Muscle layer of duodenum (tissue), 2 donors: ENCODE data around the gene COL24A1.

ENCODE experiments used
- H3K27ac ChIP-seq: one replicate; pipeline ENCODE4 v1.7.0; 2013; ENCODE audit warnings: mild to moderate bottlenecking, low read length
- H3K27me3 ChIP-seq: one replicate; pipeline ENCODE4 v1.7.0; 2013; ENCODE audit warnings: low read depth, mild to moderate bottlenecking, control low read depth, low read length
- H3K36me3 ChIP-seq, 2 donors: one replicate each; pipeline ENCODE4 v1.7.0; 2013; ENCODE audit warnings: low read length in 2 of 2, control low read depth in 1 of 2, mild to moderate bottlenecking in 1 of 2; ENCODE audit not compliant: insufficient read depth in 2 of 2, control insufficient read depth in 1 of 2
- H3K4me1 ChIP-seq, 2 donors: one replicate each; pipeline ENCODE4 v1.7.0; 2013; ENCODE audit warnings: low read length in 2 of 2, mild to moderate bottlenecking in 2 of 2, control low read depth in 1 of 2, moderate library complexity in 1 of 2; ENCODE audit not compliant: insufficient read depth in 2 of 2, control insufficient read depth in 1 of 2
- H3K4me3 ChIP-seq, 2 donors: one replicate each; pipeline ENCODE4 v1.7.0; 2013; ENCODE audit warnings: low read length in 2 of 2, low read depth in 1 of 2, mild to moderate bottlenecking in 1 of 2
- H3K9me3 ChIP-seq, 2 donors: one replicate each; pipeline ENCODE4 v1.7.0; 2013; ENCODE audit warnings: low read length in 2 of 2, control low read depth in 1 of 2, mild to moderate bottlenecking in 1 of 2; ENCODE audit not compliant: control insufficient read depth in 1 of 2
- donor health status: healthy.

Gene COL24A1

DNA sequence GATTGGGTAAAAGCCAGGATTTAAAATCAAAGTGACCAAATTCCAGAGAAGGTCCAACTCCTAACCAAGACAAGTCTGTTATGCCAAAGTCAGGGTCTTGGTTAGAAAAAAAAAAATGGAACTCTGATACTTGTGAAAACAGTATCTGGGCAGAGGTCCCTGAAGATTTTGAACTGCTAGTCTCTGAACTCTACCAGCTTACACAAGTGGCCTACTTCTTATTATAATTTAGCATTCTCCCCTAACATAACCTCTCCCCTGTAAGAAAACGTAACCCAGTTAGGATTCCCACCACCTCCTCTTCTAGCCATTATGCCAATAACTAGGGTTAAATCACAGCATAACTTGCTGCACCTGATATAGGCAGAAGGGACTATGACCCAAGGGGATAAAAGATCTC is 220.5 kb downstream of the COL24A1 start:
- Histone ChIP-seq H3K27ac (no peak overlapping the region), H3K9me3 (no peaks in the 10 kb centered on the region), H3K27me3 (no peaks in the 10 kb centered on the region)

GRCh38 chr1:85935234-85935633 is 221.3 kb downstream of the COL24A1 start:
- Histone ChIP-seq H3K27me3 (no peaks in the 10 kb centered on the region), H3K4me1 (no peaks in the 10 kb centered on the region), H3K9me3 (no peaks in the 10 kb centered on the region), H3K4me3 (no peak overlapping the region), H3K27ac (no peak overlapping the region), H3K36me3 (no peaks in the 10 kb centered on the region)

More for the DNA sequence above, 220.5 kb downstream of the COL24A1 start:
- Histone ChIP-seq H3K4me3 (no peak overlapping the region), H3K4me1 (no peaks in the 10 kb centered on the region), H3K36me3 (no peaks in the 10 kb centered on the region)

GRCh38 chr1:85934516-85934915 is 222.1 kb downstream of the COL24A1 start:
- H3K9me3 ChIP-seq, result no peaks in the 10 kb centered on the region
- H3K27me3 ChIP-seq, result no peaks in the 10 kb centered on the region
- H3K4me3 ChIP-seq, result no peak overlapping the region
- no peak overlapping the region for H3K27ac ChIP-seq
- no peaks in the 10 kb centered on the region for H3K4me1 ChIP-seq
- H3K36me3 ChIP-seq, result no peaks in the 10 kb centered on the region

DNA sequence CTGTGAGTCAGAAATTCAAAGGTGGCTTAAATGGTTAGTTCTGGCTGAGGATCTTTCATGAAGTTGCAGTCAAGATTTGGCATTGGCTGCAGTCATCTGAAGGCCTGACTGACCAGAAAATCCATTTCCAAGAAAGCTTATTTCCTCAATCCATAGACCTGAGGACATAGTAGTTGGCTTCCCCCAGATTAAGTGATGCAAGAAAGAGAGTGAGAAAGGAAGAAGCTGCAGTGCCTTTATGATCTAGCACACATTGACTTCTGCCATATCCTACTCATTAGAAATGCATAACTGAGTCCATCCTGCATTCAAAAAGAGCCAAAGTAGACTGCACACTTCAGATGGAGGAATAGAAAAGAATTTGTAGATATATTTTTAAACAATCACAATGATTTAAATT is 222.6 kb downstream of the COL24A1 start:
- H3K4me1 ChIP-seq, result no peaks in the 10 kb centered on the region
- no peaks in the 10 kb centered on the region for H3K27me3 ChIP-seq
- H3K9me3 ChIP-seq, result no peaks in the 10 kb centered on the region
- H3K36me3 ChIP-seq, result no peaks in the 10 kb centered on the region
- no peak overlapping the region for H3K4me3 ChIP-seq
- H3K27ac ChIP-seq, result no peak overlapping the region

DNA sequence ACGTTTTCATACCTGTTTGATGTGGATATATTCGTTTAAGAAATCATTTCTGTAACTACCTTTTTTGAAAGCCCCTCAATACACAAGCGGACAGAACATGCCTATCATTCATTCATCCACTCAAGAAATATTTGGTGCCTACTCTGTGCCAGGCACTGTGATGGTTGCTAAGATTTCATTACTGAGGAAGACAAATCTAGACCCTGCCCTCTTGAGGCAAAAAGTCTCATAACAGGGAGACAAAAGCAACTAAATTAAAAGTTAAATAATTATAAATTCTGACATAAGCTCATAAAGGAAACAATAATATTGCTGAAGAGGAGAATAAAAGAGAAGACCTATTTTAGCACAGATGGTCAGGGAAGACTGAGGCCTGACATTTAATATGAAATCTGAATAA is 244.8 kb downstream of the COL24A1 start:
- no peaks in the 10 kb centered on the region for H3K27me3 ChIP-seq
- no peaks in the 10 kb centered on the region for H3K4me1 ChIP-seq
- H3K27ac ChIP-seq, result no peak overlapping the region
- H3K4me3 ChIP-seq, result no peak overlapping the region
- no peaks in the 10 kb centered on the region for H3K9me3 ChIP-seq
- no peaks in the 10 kb centered on the region for H3K36me3 ChIP-seq

- Histone ChIP-seq H3K27me3 (no peaks in the 10 kb centered on the region), H3K9me3 (no peaks in the 10 kb centered on the region), H3K36me3 (no peaks in the 10 kb centered on the region), H3K4me1 (no peaks in the 10 kb centered on the region), H3K4me3 (no peak overlapping the region), H3K27ac (no peak overlapping the region)
These were observed 255.7 kb downstream of the COL24A1 start for GRCh38 chr1:85900921-85901320.

- Histone ChIP-seq H3K27me3 (no peaks in the 10 kb centered on the region), H3K36me3 (no peaks in the 10 kb centered on the region), H3K4me1 (no peaks in the 10 kb centered on the region), H3K4me3 (no peak overlapping the region), H3K27ac (no peak overlapping the region), H3K9me3 (no peaks in the 10 kb centered on the region)
These were observed 257.7 kb downstream of the COL24A1 start for GRCh38 chr1:85898861-85899260.

- Histone ChIP-seq H3K27ac (no peak overlapping the region), H3K27me3 (no peaks in the 10 kb centered on the region), H3K4me1 (no peaks in the 10 kb centered on the region), H3K9me3 (no peaks in the 10 kb centered on the region), H3K36me3 (no peaks in the 10 kb centered on the region), H3K4me3 (no peak overlapping the region)
These were observed 261.9 kb downstream of the COL24A1 start for GRCh38 chr1:85894651-85895050.

DNA sequence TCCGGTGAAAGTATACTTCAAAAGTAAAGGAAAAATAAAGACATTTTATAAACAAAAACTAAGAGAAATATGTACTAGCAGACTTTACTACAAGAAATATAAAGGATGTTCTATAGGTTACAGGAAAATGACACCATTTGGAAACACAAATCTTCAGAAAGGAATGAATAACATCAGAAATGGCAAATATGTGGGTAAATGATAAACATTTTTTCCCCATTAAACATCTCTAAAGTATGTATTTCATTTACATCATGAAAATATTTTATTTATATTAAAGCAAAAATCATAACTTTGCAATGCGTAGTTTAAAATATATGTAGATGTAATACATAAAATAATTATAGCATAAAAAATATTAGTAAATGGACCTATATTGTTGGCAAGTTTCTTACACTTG is 264.2 kb downstream of the COL24A1 start:
- no peaks in the 10 kb centered on the region for H3K9me3 ChIP-seq
- H3K4me1 ChIP-seq, result no peaks in the 10 kb centered on the region
- no peaks in the 10 kb centered on the region for H3K27me3 ChIP-seq
- H3K36me3 ChIP-seq, result no peaks in the 10 kb centered on the region
- no peak overlapping the region for H3K4me3 ChIP-seq
- no peak overlapping the region for H3K27ac ChIP-seq

DNA sequence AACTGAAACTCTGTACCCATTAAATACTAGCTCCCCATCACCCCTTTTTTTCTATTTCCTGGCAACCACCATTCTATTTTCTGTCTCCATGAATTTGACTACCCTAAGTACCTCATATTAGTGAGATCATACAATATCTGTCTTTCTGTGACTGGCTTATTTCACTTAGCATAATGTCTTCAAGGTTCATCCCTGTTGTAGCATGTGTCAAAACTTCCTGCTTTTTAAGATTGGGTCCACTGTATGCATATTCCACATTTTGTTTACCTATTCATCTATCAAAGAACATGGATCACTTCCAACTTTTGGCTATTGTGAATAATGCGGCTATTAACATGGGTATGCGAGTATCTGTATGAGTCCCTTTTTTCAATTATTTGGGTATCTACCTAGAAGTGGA is 266.7 kb downstream of the COL24A1 start:
- no peaks in the 10 kb centered on the region for H3K9me3 ChIP-seq
- H3K4me1 ChIP-seq, result no peaks in the 10 kb centered on the region
- H3K27me3 ChIP-seq, result no peaks in the 10 kb centered on the region
- H3K36me3 ChIP-seq, result no peaks in the 10 kb centered on the region
- H3K4me3 ChIP-seq, result no peak overlapping the region
- H3K27ac ChIP-seq, result no peak overlapping the region

DNA sequence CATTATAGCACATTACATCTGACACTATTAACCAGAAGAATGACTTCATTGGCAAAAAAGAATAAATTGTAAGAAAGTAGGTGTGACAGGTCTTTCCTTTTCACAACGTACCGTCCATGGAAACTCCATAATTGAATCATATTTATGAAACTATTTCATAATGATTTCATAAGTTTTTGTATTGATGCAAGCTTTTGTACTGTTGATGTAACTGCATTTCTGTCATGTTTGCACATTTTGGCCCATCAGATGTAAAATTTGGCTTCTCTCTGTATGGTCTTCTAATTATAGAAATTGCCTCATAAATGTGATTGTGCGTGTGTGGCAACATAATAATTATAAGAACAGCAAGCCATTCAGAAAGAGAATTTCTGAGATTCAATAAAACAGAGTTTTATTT is 267.7 kb downstream of the COL24A1 start:
- no peak overlapping the region for H3K27ac ChIP-seq
- H3K4me1 ChIP-seq, result no peaks in the 10 kb centered on the region
- no peaks in the 10 kb centered on the region for H3K36me3 ChIP-seq
- no peak overlapping the region for H3K4me3 ChIP-seq
- no peaks in the 10 kb centered on the region for H3K27me3 ChIP-seq
- H3K9me3 ChIP-seq, result no peaks in the 10 kb centered on the region

DNA sequence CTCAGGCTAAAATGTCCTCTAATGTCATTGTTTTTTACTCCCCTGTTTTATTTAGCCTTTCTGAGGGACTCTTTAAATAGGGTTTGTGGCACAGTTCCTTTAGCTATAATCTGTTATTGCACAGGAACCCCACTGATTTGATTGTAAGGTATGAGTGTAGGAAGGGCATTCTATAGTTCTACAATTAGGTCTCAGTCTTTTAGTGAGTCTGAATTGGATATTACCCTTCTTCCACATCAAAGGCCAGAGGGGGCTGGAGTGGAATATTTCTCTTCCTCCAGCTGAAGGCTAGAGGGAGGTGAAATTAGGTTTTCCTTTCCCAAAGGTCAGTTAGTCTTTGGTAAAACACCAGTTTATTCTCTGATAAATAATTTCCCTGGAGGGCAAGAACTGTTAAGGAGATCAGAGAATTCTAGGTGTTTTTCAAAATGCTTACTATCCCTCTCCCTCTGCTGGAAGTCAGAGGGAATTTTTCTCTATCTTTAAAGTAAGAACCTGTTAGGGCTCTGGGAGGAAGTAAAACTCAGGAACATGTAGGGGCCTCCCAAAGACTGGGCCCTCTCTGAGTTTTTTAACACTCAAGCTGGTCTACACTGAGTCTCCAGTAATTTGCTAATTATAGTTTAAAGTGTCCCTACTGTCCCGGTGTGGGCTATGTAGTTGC is 272.1 kb downstream of the COL24A1 start:
- H3K36me3 ChIP-seq, result no peaks in the 10 kb centered on the region
- no peaks in the 10 kb centered on the region for H3K9me3 ChIP-seq
- H3K27ac ChIP-seq, result no peak overlapping the region
- H3K4me3 ChIP-seq, result no peak overlapping the region
- H3K4me1 ChIP-seq, result no peaks in the 10 kb centered on the region
- no peaks in the 10 kb centered on the region for H3K27me3 ChIP-seq
